OCI-LY1 (cell line): ENCODE results near the gene KCNJ9.

ENCODE experiments used
- H2AFZ ChIP-seq: fragments of 200-600 bp; sonication (generic), shearing (Covaris generic); 2 replicates; pipeline ENCODE4 v1.6.0; 2014; ENCODE audit warnings: antibody characterized with exemption, mild to moderate bottlenecking, low read length
- H3F3A ChIP-seq: fragments of 200-600 bp; sonication (generic), shearing (Covaris generic); 2 replicates; pipeline ENCODE4 v1.6.0; 2014; ENCODE audit warnings: mild to moderate bottlenecking, antibody characterized with exemption, low read length, moderate library complexity; ENCODE audit not compliant: insufficient read depth
- H3K27ac ChIP-seq: fragments of 200-600 bp; sonication (generic); 2 replicates; pipeline ENCODE4 v1.5.1; 2014; ENCODE audit warnings: low read length, mixed run types, mild to moderate bottlenecking, low read depth; ENCODE audit not compliant: poor library complexity, severe bottlenecking
- H3K27me3 ChIP-seq: fragments of 200-600 bp; sonication (generic); 2 replicates; pipeline ENCODE4 v1.6.0; 2014; ENCODE audit warnings: antibody characterized with exemption, mild to moderate bottlenecking, low read length, moderate library complexity; ENCODE audit not compliant: insufficient read depth
- H3K36me3 ChIP-seq: fragments of 200-600 bp; sonication (generic); 2 replicates; pipeline ENCODE4 v1.6.1; 2014; ENCODE audit warnings: mild to moderate bottlenecking, antibody characterized with exemption, low read length, moderate library complexity, mixed read lengths; ENCODE audit not compliant: insufficient read depth
- H3K4me1 ChIP-seq: fragments of 200-600 bp; sonication (generic); 2 replicates; pipeline ENCODE4 v1.5.1; 2014; ENCODE audit warnings: mild to moderate bottlenecking, low read length, moderate library complexity; ENCODE audit not compliant: insufficient read depth, severe bottlenecking
- H3K4me2 ChIP-seq: fragments of 200-600 bp; sonication (generic), shearing (Covaris generic); 2 replicates; pipeline ENCODE4 v1.6.1; 2014; ENCODE audit warnings: low read length
- H3K4me3 ChIP-seq: fragments of 200-600 bp; sonication (generic); 2 replicates; pipeline ENCODE4 v1.5.1; 2014; ENCODE audit warnings: low read length, low read depth, mild to moderate bottlenecking, mixed read lengths; ENCODE audit not compliant: poor library complexity, severe bottlenecking
- H3K79me2 ChIP-seq: fragments of 200-600 bp; shearing (Covaris generic); 2 replicates; pipeline ENCODE4 v1.6.1; 2016; ENCODE audit warnings: mixed run types, low read length, mixed read lengths; ENCODE audit not compliant: insufficient read depth
- H3K9ac ChIP-seq: fragments of 200-600 bp; sonication (generic), shearing (Covaris generic); 2 replicates; pipeline ENCODE4 v1.6.1; 2014; ENCODE audit warnings: mild to moderate bottlenecking, low read length, mixed read lengths
- H3K9me2 ChIP-seq: fragments of 200-600 bp; sonication (generic), shearing (Covaris generic); 2 replicates; pipeline ENCODE4 v1.6.1; 2014; ENCODE audit warnings: low read depth, mild to moderate bottlenecking, low read length, mixed read lengths
- H3K9me3 ChIP-seq: fragments of 200-600 bp; shearing (Covaris generic); 2 replicates; pipeline ENCODE4 v1.6.1; 2014; ENCODE audit warnings: low read length, mixed read lengths
- H4K20me1 ChIP-seq: fragments of 200-600 bp; sonication (generic), shearing (Covaris generic); 2 replicates; pipeline ENCODE4 v1.6.0; 2016; ENCODE audit warnings: mild to moderate bottlenecking, low read length; ENCODE audit not compliant: insufficient read depth
- CTCF ChIP-seq: fragments of 200-600 bp; sonication (generic), shearing (Covaris generic); IDR thresholded peaks from 2 replicates; pipeline ENCODE4 v1.5.1; 2017; ENCODE audit warnings: mild to moderate bottlenecking, antibody characterized with exemption, low read length, moderate library complexity, mixed read lengths
- EZH2 ChIP-seq: fragments of 200-600 bp; sonication (generic), shearing (Covaris generic); IDR thresholded peaks from 2 replicates; pipeline ENCODE4 v1.8.0; 2017; ENCODE audit warnings: borderline replicate concordance, mixed run types, mild to moderate bottlenecking, antibody characterized with exemption, low read length, moderate library complexity, mixed read lengths

Gene KCNJ9

GRCh38 chr1:160127865-160128523, 46.7 kb downstream of the KCNJ9 start:
- no peak for TF ChIP-seq EZH2
- TF ChIP-seq CTCF: no peak

GRCh38 chr1:160128636-160129035, 47.3 kb downstream of the KCNJ9 start:
- no peak overlapping the region for H3K4me2 ChIP-seq
- no peaks in the 10 kb centered on the region for H3K36me3 ChIP-seq
- no peak overlapping the region for H2AFZ ChIP-seq
- no peaks in the 10 kb centered on the region for H3K9me3 ChIP-seq
- no peaks in the 10 kb centered on the region for H4K20me1 ChIP-seq
- no peak overlapping the region for H3K27ac ChIP-seq
- no peaks in the 10 kb centered on the region for H3K9me2 ChIP-seq
- peaks cover 6% of the 10 kb centered on the region; the same call in 1 of the 2 replicates for H3K27me3 ChIP-seq
- TF ChIP-seq EZH2: no peak
- no peak for TF ChIP-seq CTCF
- no peaks in the 10 kb centered on the region for H3K79me2 ChIP-seq
- no peak overlapping the region for H3K4me3 ChIP-seq
- no peaks in the 10 kb centered on the region for H3F3A ChIP-seq
- H3K9ac ChIP-seq: no peak overlapping the region
- no peaks in the 10 kb centered on the region for H3K4me1 ChIP-seq

More at GRCh38 chr1:160127865-160128523, 46.7 kb downstream of the KCNJ9 start:
- no peak overlapping the region for H3K4me2 ChIP-seq
- H2AFZ ChIP-seq: no peak overlapping the region
- no peaks in the 10 kb centered on the region for H3F3A ChIP-seq
- H3K27me3 ChIP-seq: peaks cover 6% of the 10 kb centered on the region; the same call in 1 of the 2 replicates
- no peaks in the 10 kb centered on the region for H3K79me2 ChIP-seq
- H3K9me2 ChIP-seq: no peaks in the 10 kb centered on the region
- no peaks in the 10 kb centered on the region for H4K20me1 ChIP-seq
- no peak overlapping the region for H3K9ac ChIP-seq
- no peaks in the 10 kb centered on the region for H3K9me3 ChIP-seq
- H3K36me3 ChIP-seq: no peaks in the 10 kb centered on the region
- H3K4me1 ChIP-seq: no peaks in the 10 kb centered on the region
- no peak overlapping the region for H3K27ac ChIP-seq
- no peak overlapping the region for H3K4me3 ChIP-seq

GRCh38 chr1:160129046-160129445, 47.7 kb downstream of the KCNJ9 start:
- H3K9ac ChIP-seq: no peak overlapping the region
- H3K4me3 ChIP-seq: no peak overlapping the region
- H3K79me2 ChIP-seq: no peaks in the 10 kb centered on the region
- TF ChIP-seq EZH2: no peak
- TF ChIP-seq CTCF: no peak
- no peaks in the 10 kb centered on the region for H3F3A ChIP-seq
- H3K9me3 ChIP-seq: no peaks in the 10 kb centered on the region
- no peak overlapping the region for H3K4me2 ChIP-seq
- no peaks in the 10 kb centered on the region for H3K36me3 ChIP-seq
- no peaks in the 10 kb centered on the region for H3K4me1 ChIP-seq
- H3K27me3 ChIP-seq: peaks cover 6% of the 10 kb centered on the region; the same call in 1 of the 2 replicates
- no peak overlapping the region for H3K27ac ChIP-seq
- no peaks in the 10 kb centered on the region for H3K9me2 ChIP-seq
- H4K20me1 ChIP-seq: no peaks in the 10 kb centered on the region
- H2AFZ ChIP-seq: no peak overlapping the region
